ENCODE data around the gene URB1.
A peak's percentile ranks its signal among the peaks of the same experiment; 100 is the strongest.
"Not testable (repeated sequence)": the region's sequence is repeated elsewhere in the genome, so short reads cannot be mapped to it uniquely, and the experiment has no call there.

The URB1 gene

GRCh38 chr21:32315511-32316281, 77.1 kb downstream of the URB1 start:
- Histone ChIP-seq H3K9me3 (ENCODE audit: severe bottlenecking) (no peaks in the 10 kb centered on the region), H3K4me3 (ENCODE audit: low read depth, low read length) (no peak overlapping the region), H3K27ac (no peak overlapping the region), H3K27me3 (ENCODE audit: insufficient read depth, low read depth, severe bottlenecking) (no peaks in the 10 kb centered on the region), H3K36me3 (peaks cover 45% of the 10 kb centered on the region)
- no peak for DNase-seq
- TF ChIP-seq CTCF (IDR thresholded peaks at IDR 0.05; ENCODE audit: low read depth, low read length), result no peak

GRCh38 chr21:32314806-32315205, 78.0 kb downstream of the URB1 start:
- Histone ChIP-seq H3K9me3 (ENCODE audit: severe bottlenecking) (no peaks in the 10 kb centered on the region), H3K36me3 (peaks cover 36% of the 10 kb centered on the region), H3K27ac (no peak overlapping the region), H3K27me3 (ENCODE audit: insufficient read depth, low read depth, severe bottlenecking) (no peaks in the 10 kb centered on the region), H3K4me3 (ENCODE audit: low read depth, low read length) (no peak overlapping the region)
- DNase-seq, result no peak
- no peak for TF ChIP-seq CTCF (IDR thresholded peaks at IDR 0.05; ENCODE audit: low read depth, low read length)

DNA sequence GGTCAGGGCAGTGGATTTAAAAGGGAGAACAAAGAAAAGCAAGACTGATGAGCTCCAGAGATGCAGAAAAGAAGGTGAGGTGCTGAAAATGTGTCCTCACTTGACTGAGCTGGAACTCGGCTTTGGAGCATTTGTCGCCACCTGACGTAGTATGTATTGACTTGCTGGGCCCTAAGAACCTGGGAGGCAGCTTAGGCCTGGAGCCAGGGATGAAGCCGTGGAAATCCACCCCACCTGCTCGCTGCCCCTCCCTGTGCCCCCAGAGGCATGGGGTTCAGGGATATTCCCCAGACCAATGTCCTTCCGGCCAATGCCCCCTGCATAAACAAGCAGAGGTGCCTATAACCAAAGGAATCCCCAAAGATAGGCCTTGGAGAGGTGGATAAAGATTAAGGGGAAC, 79.8 kb downstream of the URB1 start:
- peak; percentile 56 for DNase-seq
- peak; percentile 24; the same call in 1 of the 2 replicates for TF ChIP-seq CTCF (IDR thresholded peaks at IDR 0.05; ENCODE audit: low read depth, low read length)
- Histone ChIP-seq H3K27ac (no peak overlapping the region), H3K4me3 (ENCODE audit: low read depth, low read length) (no peak overlapping the region), H3K27me3 (ENCODE audit: insufficient read depth, low read depth, severe bottlenecking) (no peaks in the 10 kb centered on the region), H3K9me3 (ENCODE audit: severe bottlenecking) (no peaks in the 10 kb centered on the region), H3K36me3 (peaks cover 22% of the 10 kb centered on the region)

DNA sequence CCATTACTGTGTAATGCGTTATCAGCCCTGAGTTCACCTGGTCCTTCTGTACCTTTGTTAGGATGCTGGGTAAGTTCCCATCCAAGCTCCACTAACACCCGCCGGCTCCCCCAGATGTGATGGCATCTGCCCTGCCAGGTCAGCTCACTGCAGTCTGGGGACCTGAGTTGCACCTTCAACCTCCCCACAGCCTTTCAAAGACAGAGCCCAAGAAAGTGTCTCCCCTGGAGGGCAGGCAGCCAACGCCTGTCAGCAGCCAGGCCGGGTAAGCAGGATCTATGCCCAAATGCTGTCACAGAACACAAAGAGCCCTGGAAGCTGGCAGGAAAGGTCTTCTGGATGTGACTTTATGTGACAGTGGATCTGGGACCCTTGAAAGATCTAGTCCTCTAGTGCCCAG, 80.5 kb downstream of the URB1 start:
- Histone ChIP-seq H3K36me3 (peaks cover 16% of the 10 kb centered on the region), H3K27me3 (ENCODE audit: insufficient read depth, low read depth, severe bottlenecking) (no peaks in the 10 kb centered on the region), H3K9me3 (ENCODE audit: severe bottlenecking) (no peaks in the 10 kb centered on the region), H3K27ac (no peak overlapping the region), H3K4me3 (ENCODE audit: low read depth, low read length) (no peak overlapping the region)
- no peak for TF ChIP-seq CTCF (IDR thresholded peaks at IDR 0.05; ENCODE audit: low read depth, low read length)
- no peak for DNase-seq

DNA sequence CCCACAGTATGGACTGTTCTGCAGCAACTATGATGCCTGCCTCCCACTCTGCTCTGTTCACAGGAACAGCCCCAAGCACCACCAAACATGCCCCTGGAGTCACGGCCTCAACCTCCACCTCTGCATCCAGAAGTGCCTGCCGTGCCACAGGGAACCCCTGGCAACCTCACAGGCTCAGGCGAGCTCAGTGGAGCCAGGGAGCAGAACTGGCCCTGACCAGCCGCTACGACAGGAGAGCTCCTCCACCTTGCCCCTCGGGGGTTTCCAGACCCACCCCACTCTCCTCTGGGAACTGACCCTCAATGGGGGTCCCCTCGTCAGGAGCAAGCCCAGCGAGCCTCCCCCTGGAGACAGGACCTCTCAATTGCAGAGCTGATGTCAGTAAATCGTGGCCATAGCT, 81.2 kb downstream of the URB1 start:
- DNase-seq, result no peak
- no peak for TF ChIP-seq CTCF (IDR thresholded peaks at IDR 0.05; ENCODE audit: low read depth, low read length)
- Histone ChIP-seq H3K27me3 (ENCODE audit: insufficient read depth, low read depth, severe bottlenecking) (no peaks in the 10 kb centered on the region), H3K9me3 (ENCODE audit: severe bottlenecking) (no peaks in the 10 kb centered on the region), H3K4me3 (ENCODE audit: low read depth, low read length) (no peak overlapping the region), H3K27ac (no peak overlapping the region), H3K36me3 (peaks cover 9% of the 10 kb centered on the region)

DNA sequence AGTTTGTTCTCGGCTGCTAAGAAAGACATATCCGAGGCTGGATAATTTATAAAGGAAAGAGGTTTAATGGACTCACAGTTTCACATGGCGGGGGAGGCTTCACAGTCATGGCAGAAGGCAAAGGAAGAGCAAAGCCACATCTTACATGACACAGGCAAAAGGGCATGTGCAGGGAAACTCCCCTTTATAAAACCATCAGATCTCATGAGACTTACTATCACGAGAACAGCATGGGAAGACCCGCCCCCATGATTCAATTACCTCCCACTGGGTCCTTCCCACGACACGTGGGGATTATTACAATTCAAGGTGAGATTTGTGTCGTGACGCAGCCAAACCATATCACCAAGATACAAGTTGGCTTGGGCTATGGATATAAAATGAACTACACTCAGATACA, 81.8 kb downstream of the URB1 start:
- H3K4me3 ChIP-seq (ENCODE audit: low read depth, low read length); H3K27ac ChIP-seq; H3K36me3 ChIP-seq; DNase-seq; H3K9me3 ChIP-seq (ENCODE audit: severe bottlenecking); H3K27me3 ChIP-seq (ENCODE audit: insufficient read depth, low read depth, severe bottlenecking): not testable (repeated sequence)
